Progenitor cell of endocrine pancreas (in vitro differentiated cells): ENCODE results near the gene PPP3CA. TPM values are rescaled to one million over a fixed set of nuclear protein-coding genes. Genes with fewer than 3 reads are reported as not detected.

Experiments used
- DNase-seq: peaks from one replicate; pipeline ENCODE4 v3.0.0; 2021; ENCODE audit warnings: low spot score; ENCODE audit not compliant: unreplicated experiment
- H3K27ac Mint-ChIP-seq: 2 replicates; pipeline ENCODE4 v1.8.0; 2021; ENCODE audit warnings: mild to moderate bottlenecking, moderate library complexity, mixed read lengths
- H3K27me3 Mint-ChIP-seq: 2 replicates; pipeline ENCODE4 v1.8.0; 2021; ENCODE audit warnings: mixed read lengths
- H3K36me3 Mint-ChIP-seq: 2 replicates; pipeline ENCODE4 v1.8.0; 2022; ENCODE audit warnings: mixed read lengths; ENCODE audit not compliant: insufficient read depth
- H3K4me1 Mint-ChIP-seq: 2 replicates; pipeline ENCODE4 v1.8.0; 2021; ENCODE audit warnings: low read depth, mixed read lengths
- H3K4me3 Mint-ChIP-seq: 2 replicates; pipeline ENCODE4 v1.8.0; 2021; ENCODE audit warnings: low read depth, mild to moderate bottlenecking, moderate library complexity, mixed read lengths
- H3K9me3 Mint-ChIP-seq: 2 replicates; pipeline ENCODE4 v1.8.0; 2021; ENCODE audit warnings: low read depth, mixed read lengths
- total RNA-seq: library from RNA; stranded (reverse); gene quantifications from 2 replicates; pipeline ENCODE4 v1.2.1, GENCODE V29; 2021
- TF ChIP-seq, protein P1 (sequence below): fragments of 200-600 bp; sonication (generic); IDR thresholded peaks from one replicate; pipeline ENCODE4 v1.5.0; 2021; ENCODE audit warnings: antibody characterized with exemption, mild to moderate bottlenecking; ENCODE audit not compliant: unreplicated experiment

Gene PPP3CA
- total RNA-seq, 1 donor from 2014 or later: 22.5 TPM

DNA sequence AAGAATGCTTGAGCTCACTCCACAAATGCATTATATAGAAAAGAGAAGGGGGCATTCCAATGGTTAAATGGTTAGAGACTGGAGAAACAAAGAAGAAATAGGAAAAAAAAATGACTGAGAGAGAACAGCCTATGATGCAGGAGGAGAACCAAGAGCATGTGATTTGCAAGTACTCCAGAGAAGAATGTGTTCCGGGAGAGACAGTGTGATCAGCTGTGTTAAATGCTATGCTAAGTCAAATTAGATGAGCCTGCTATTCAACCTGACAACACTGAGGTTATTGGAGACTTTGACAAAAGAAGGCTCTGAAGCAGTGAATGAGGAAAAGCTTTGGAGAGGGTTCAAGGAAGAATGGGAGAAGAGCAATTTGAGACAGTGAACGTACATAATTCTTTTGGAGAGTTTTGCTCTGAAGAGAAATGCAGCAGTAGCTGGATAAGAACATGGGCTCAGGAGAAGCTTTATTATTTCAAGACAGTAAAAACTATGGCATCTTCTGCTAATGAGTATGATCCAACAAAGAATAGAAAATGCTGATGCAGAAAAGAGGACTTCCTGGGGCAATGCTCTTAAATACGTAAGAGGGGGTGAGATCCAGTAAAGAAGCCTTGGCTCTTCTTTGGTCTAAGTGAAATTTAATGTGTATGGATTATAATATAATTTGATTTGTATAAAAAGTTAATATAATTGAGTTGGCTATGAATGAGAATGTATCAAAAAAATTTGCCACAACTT, 66.3 kb downstream of the PPP3CA start:
- Mint-ChIP-seq H3K27ac (no peak overlapping the region), H3K4me3 (no peak overlapping the region), H3K36me3 (no peaks in the 10 kb centered on the region), H3K27me3 (no peaks in the 10 kb centered on the region), H3K4me1 (peaks cover 38% of the 10 kb centered on the region), H3K9me3 (no peaks in the 10 kb centered on the region)
- TF ChIP-seq, protein P1, sequence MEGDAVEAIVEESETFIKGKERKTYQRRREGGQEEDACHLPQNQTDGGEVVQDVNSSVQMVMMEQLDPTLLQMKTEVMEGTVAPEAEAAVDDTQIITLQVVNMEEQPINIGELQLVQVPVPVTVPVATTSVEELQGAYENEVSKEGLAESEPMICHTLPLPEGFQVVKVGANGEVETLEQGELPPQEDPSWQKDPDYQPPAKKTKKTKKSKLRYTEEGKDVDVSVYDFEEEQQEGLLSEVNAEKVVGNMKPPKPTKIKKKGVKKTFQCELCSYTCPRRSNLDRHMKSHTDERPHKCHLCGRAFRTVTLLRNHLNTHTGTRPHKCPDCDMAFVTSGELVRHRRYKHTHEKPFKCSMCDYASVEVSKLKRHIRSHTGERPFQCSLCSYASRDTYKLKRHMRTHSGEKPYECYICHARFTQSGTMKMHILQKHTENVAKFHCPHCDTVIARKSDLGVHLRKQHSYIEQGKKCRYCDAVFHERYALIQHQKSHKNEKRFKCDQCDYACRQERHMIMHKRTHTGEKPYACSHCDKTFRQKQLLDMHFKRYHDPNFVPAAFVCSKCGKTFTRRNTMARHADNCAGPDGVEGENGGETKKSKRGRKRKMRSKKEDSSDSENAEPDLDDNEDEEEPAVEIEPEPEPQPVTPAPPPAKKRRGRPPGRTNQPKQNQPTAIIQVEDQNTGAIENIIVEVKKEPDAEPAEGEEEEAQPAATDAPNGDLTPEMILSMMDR: no peak
- no peak for DNase-seq

DNA sequence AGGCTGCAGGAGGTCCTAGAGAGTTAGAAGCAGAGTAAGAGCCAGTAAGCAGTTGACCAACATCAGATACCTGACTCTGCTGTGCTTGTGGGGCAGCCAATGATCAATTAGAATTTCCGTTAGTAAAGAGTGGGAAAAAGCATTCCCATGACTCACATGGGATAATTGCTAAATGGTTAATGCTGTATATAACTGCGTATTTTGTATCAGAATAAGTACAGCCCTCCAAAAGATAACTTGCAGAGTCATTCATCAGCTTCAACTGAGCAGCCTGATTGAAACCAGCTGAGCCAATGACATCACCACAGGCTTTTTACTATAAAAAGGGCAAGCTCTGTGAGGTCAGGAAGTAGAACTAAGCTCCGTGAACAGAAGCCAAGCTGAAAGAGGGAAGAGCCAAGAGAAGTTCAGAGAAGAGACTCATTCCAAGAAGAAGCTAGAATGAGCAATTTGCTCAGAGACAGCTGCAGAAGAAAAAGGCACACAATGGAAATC, 67.9 kb downstream of the PPP3CA start:
- TF ChIP-seq, protein P1: no peak
- H3K27me3 Mint-ChIP-seq: no peaks in the 10 kb centered on the region
- H3K36me3 Mint-ChIP-seq: no peaks in the 10 kb centered on the region
- H3K27ac Mint-ChIP-seq: no peak overlapping the region
- H3K4me3 Mint-ChIP-seq: no peak overlapping the region
- H3K4me1 Mint-ChIP-seq: peaks cover 32% of the 10 kb centered on the region
- no peaks in the 10 kb centered on the region for H3K9me3 Mint-ChIP-seq
- DNase-seq: no peak

DNA sequence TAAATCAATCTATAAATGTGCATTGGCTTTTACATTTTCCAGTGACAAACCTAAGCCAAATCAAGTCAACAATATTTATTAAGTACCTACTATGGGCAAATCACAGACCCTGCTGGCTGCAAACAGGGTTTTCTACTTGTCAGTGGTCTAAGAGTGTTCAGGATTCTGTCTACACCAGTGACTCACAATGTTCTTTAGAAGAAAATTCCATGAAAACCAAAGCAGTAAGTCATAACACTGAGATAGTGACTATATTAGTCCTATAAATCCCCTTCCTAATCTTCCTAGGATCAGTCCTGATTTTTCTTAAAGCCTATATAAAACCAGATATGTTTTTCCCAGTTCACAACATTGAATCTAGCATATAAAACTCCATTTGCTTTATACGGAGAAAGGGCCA, 69.7 kb downstream of the PPP3CA start:
- TF ChIP-seq, protein P1: no peak
- H3K36me3 Mint-ChIP-seq: no peaks in the 10 kb centered on the region
- no peaks in the 10 kb centered on the region for H3K9me3 Mint-ChIP-seq
- no peak for DNase-seq
- H3K27ac Mint-ChIP-seq: no peak overlapping the region
- no peak overlapping the region for H3K4me3 Mint-ChIP-seq
- peaks cover 21% of the 10 kb centered on the region for H3K4me1 Mint-ChIP-seq
- H3K27me3 Mint-ChIP-seq: no peaks in the 10 kb centered on the region

DNA sequence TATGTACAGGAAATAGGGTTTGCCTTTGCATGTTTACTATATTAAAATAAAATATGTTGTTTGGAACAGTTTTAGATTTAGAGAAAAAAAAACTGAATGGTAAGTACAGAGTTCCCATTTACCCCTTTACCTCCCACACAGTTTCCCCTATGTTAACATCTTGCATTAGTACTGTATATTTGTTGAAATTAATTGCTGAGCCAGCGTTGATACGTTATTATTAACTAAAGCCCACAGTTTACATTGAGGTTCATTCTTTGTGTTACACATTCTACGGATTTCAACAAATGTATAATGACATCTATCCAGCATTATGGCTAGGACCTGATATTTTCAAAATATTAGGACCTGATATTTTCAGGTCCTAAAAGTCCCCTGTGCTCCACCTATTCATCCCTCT, 70.7 kb downstream of the PPP3CA start:
- TF ChIP-seq, protein P1: no peak
- Mint-ChIP-seq H3K4me3 (no peak overlapping the region), H3K4me1 (peaks cover 20% of the 10 kb centered on the region), H3K27ac (peak overlapping the region; percentile 69), H3K9me3 (no peaks in the 10 kb centered on the region), H3K36me3 (no peaks in the 10 kb centered on the region), H3K27me3 (no peaks in the 10 kb centered on the region)
- DNase-seq: no peak

DNA sequence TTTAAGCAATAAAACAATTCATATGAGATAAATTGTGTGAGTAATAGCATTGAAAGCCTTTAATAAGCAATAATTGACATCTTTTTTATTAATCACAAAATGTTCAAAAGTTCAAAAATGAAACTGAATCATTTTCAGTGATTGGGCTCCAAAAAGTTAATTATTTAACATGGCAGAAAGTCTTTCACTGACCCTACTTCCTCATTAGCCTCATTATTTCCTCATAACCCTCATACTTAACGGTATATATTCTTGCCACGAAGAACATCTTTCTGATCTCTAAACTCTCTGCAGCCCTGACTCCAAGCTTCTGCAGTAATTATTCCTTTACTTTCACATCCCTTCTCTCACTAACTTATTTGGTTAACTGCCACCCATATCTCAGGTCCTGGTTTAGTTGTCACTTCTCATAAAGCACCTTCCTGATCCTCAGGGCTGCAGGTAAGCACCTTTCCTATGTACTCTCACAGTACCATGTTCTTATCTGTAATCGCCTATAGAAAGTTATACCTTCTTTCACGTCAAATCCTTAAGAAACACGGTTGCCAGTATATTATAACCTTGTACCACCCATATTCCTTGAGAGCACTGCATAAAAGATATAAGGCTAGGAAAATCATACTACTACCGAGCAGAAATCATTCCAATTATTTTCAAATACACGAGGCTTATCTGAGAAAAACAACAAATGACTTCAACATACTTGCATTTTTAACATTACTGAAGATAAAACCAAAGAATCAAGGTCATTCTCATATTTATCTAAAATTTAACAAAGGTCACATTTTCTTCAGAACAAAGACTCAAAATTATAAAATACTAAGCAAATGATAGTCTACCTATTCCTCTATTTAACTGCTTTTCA, 72.2 kb downstream of the PPP3CA start:
- no peaks in the 10 kb centered on the region for H3K9me3 Mint-ChIP-seq
- no peaks in the 10 kb centered on the region for H3K27me3 Mint-ChIP-seq
- no peak for DNase-seq
- H3K4me3 Mint-ChIP-seq: no peak overlapping the region
- TF ChIP-seq, protein P1: no peak
- H3K27ac Mint-ChIP-seq: no peak overlapping the region
- H3K36me3 Mint-ChIP-seq: no peaks in the 10 kb centered on the region
- H3K4me1 Mint-ChIP-seq: peaks cover 24% of the 10 kb centered on the region
